Muscle of back (tissue), 11 donors: ENCODE data around the gene SASH3. TPM values are rescaled to one million over a fixed set of nuclear protein-coding genes. Genes with fewer than 3 reads are reported as not detected.

Source experiments
- DNase-seq, 3 donors: peaks; one replicate each; pipeline versions ENCODE4 v3.0.0 to v3.0.0-alpha.2; 2013
- polyA plus RNA-seq, 10 donors: library from polyadenylated mRNA; unstranded; fragments of 120-200 nt; gene quantifications; one replicate each; pipeline ENCODE4 v1.2.1, GENCODE V29; 2013; ENCODE audit not compliant: insufficient read length in 10 of 10

Gene SASH3
- polyA plus RNA-seq, 10 donors: 2.1 to 8.2 (median 2.8) TPM

DNA sequence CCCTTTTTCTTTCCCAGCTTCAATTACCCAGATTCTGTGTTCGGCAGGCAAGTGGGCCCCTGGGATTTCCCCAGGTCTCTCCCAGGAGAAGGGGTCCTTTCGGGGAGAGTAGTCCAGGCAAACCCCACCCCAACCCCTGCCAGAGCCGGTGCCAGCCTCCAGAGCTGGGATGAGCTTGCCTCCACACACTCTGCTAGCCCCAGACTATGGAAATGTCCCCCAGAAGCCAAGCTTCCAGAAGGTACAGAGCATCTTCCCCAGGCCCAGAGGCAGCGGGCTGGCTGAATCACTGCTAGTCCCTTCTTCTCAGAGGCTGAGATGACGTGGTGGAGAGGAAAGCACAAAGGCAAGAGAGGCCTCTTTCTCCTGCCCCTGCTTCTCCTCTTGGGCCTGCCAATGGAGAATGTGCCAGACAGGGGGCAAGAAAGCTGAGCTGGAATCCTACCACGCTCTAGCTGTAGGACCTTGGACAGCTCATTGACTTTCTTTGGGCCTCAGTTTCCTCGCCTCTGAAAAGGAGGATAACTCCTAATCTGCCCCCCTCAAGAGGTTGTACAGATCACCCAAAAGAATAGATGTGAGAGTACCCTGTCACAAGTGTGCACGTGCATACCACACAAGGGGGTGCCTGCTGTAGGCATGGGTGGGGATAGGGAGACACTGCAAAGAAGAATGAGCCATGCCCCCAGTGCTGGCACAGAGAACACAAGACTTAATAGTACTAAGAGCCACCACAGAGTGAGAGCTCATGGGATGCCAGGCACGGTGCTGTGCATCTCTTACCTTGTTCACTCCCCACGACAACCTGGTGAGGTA is 2.1 kb downstream of the SASH3 start:
- DNase-seq: no peak

DNA sequence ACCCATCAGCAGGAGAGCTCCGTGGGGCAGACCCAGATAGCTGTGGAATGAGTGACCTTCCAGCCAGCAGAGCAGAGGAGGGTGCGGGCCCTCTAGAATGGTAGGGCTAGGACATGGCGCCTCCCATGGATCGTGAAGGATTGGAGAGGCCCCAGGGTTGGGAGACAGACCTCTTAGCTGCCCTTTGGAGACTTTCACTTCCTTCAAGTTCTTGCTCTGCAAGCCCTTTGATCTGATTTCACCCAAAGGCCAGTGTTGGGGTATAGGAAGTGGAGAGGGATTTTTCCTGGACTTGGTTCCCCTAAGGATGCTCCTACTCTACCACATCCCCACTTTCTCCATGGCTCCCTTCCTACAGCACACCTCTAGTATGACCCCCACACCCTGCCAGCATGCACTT is 3.0 kb downstream of the SASH3 start:
- no peak for DNase-seq

DNA sequence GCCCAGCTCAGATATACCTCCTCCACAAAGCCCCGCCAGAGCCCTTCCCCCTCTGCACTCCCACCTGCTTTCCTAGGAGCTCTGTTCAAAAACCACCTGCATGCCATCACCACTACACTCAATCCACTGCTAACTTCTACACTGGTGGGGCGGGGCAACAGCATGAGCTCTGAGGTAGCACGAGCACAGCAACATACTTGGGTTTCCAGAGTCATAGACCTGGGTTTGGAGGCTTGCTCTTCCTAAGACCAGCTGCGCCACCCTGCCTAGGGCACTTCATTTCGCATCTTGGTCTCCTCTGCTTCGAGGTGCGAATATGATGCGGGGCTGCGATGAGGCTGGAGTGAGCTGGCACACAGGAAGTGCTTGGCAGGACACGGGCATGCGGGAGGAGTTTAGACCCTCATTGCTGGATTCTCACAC is 3.6 kb downstream of the SASH3 start:
- DNase-seq: no peak

DNA sequence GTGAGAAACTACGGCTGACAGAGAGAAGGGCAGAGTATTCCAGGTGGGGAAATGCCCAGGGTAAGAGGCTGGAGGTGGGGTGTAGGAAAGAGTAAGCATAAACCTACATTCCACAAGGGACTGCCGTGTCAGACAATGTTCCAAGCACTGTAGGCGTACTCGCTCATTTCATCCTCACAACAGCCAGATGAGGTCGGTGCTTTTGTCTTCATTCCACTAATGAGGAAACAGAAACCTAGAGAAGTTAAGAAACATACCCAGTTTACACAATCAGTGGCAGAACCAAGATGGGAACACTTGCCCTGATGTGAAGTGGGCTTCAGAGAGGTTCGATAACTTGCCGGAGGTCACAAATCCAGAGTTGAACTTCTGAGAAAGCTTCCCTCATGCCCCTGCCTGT is 4.6 kb downstream of the SASH3 start:
- DNase-seq: no peak

DNA sequence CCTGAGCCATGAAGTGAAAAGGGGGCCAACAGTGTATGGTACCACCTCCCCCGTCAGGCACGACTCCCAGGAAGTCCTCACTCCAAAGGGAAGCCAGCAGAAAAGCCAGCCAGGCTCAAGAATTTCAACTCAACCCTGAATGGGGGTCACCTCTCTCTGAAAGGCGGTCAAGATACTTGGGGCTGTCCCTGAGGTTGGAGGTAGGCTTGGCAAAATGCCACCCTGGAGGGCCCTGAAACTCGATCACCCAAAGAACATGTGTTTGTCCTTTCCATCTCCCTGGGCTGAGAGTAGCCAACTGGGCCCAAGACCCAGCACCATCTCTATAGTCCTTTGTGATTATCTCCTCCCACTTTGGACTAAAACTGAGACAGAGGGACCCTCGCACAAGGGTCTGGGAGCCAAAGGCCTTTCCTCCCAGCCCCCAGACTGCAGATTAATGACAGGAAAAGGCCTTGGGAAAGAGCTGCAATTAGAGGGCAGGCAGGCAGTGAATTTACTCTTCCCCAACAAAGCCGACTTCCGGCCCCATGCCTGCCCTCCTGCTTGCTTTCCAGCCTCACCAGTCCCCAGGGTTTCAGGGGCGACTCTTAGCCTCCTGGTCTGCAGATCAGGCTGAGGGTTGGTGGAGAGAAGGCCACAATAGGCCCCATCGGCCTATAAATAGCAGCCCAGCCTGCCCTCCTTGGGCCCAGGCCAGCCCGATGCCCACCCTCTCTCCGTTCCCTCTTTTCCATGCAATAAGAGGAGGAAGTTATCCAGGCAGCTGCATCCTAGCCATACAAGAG is 5.6 kb downstream of the SASH3 start:
- DNase-seq: no peak

DNA sequence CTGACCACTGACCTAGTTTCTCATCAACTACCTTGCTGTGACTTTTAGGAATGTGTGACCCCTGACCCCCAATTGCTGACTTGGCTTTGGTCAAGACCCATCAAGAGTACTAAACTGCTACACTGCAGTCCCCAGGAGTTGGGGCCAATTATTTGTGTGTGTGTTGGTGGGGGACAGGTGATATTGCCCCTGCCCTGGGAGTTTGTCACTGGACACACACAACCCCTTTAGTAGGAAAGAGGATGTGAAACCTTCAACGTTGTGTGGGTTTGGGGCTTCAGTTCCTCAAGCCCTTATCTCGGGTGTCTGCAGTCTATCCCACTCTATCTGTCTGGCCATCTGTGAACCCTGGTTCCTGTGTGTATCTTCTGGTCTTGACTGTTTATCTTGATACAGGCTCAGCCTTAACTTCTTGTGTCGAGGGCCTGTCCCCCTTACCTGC is 6.5 kb downstream of the SASH3 start:
- DNase-seq: no peak

DNA sequence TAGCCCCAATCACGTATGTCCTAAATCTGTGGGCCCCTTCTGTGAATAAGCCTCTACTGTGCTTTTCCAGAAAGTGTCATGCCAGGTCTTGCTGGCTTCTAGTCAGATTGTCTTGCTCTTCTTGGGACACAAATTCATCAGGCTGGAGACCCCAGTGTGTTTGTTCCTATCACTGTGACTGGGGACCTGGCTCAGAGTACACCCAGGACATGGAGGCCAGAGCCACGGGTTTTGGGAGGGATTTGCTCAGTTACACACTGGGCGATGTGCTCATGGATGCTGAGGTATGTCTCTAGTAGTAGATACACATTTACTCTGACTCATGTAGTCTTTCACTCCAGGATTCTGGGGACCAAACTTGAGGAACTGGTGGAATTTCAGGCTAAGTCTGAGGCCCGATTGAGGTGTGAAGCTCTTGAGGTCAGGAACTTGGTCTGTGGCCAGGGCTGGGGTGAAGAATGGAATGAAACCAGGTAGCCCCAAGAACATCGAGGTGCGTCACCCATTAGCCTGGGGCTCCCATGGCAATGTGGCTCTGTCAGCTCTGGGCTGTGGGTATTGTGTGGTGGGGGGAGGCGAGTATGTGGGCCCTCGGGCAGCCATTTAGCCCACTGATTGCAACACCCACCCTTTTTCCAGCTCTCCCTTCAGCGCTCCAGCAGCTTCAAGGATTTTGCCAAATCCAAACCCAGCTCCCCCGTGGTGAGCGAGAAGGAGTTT is 7.7 kb downstream of the SASH3 start:
- DNase-seq: no peak

DNA sequence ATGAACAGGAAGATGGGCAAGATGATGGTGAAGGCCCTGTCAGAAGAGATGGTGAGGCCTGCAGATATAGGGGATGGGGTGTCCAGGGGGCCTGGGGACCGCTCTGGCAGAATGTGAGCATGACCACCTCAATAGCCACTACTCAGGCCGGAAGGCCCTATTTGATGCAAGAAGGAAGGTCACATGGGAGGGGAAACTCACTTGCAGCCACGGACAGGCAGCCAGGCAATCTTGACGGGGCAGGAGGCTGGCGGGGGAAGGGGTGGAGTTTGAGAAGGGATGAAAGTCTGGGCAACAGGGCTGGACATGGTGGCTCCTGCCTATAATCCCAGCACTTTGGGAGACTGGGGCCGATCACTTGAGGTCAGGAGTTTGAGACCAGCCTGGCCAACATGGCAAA is 8.8 kb downstream of the SASH3 start:
- DNase-seq: no peak

DNA sequence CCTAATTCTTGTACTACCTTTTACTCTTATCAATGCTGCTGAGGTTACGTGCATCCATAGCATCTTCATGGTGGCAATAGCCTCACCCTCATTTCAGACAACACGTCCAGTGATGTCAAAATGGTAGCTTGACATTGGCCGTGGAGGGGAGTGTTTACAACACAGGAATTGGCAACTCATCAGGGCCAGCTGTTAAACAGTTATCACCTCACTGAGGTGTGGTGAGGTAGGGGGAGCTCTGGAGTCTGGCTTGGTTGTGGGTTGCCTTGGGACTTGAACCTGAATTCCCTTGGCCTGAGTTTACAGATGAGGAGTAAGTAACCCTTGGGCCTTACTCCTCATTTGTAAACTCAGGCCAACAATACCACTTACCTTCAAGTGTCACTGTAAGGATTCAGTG is 10.4 kb downstream of the SASH3 start:
- no peak for DNase-seq

DNA sequence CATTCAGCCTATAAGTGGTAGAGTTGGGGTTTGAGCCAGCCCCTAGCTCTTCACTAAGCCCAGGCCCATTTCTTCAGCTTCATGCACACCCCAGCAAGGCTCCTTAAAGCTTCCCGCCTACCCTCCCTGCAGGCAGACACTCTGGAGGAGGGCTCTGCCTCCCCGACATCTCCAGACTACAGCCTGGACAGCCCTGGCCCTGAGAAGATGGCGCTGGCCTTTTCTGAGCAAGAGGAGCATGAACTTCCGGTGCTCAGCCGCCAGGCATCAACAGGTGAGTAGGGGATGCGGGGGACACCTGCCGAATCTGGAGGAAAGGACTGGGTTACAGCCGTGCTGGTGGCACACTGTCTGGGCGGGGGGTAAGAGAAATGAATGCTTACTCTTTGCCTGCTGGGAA is 11.1 kb downstream of the SASH3 start:
- DNase-seq: no peak

DNA sequence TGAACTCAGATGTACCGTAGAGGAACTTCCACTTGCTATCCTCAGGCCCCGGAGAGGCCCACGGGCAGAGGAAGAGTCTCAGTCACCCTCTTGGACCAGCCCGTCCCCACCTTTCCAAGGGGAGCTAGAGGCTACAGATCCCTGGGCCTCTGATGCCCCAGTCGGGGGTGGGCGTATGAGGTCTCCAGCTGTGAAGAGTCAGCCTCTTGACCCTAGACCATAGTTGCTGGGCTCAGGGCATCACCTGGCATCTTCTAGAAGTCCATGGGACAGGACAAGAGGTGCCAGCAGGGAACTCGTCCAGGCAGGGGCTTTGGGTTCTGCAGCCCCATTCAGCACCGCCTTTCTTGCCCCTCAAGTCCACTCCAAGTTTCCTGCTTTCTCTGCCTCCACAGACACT is 11.6 kb downstream of the SASH3 start:
- DNase-seq: no peak

DNA sequence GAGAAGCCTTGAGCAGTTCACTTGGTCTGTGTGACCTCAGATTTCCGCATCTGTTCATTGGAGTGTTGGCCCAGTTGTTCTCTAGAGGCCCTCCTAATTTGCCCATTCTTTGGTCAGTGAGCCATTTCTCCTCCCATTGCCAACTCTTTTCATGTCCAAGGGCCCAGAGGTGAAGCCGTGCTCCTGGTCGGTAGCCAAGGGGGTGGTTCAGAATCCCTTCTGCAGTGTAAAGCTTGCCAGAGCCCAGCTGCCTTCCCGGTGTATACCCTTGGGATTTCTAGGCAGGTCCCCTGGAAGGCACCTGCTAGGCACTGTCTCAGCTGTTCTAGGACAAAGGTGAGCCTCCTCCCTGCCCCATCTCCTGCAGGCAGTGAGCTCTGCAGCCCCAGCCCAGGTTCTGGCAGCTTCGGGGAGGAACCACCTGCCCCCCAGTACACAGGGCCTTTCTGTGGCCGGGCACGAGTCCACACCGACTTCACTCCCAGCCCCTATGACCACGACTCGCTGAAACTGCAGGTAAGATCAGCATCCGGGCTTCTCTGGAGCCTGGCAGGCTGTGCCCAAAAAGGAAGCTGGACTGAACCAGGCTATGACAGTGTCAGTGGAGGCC is 12.3 kb downstream of the SASH3 start:
- no peak for DNase-seq

DNA sequence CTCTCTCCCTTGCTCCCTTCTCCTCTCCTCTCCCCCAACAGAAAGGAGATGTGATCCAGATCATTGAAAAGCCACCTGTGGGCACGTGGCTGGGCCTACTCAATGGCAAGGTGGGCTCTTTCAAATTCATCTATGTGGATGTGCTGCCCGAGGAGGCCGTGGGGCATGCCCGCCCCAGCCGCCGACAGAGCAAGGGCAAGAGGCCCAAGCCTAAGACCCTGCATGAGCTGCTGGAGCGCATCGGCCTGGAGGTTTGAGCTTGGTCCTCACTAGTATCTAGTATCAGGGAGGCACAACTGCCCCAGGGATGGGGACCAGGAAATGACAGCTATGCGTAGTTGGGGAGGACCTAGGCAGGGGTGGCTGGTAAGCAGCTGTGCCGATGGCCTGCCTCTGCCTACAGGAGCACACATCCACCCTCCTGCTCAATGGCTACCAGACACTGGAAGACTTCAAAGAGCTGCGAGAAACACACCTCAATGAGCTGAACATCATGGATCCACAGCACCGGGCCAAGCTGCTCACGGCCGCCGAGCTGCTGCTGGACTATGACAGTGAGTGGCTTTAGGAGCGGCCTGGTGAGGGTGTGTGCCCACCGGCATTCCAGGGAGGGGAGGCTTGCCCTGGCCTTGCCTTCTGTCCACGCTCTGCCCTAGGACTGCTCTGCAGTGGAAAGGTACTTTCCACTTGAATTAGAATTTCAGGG is 13.0 kb downstream of the SASH3 start:
- no peak for DNase-seq

DNA sequence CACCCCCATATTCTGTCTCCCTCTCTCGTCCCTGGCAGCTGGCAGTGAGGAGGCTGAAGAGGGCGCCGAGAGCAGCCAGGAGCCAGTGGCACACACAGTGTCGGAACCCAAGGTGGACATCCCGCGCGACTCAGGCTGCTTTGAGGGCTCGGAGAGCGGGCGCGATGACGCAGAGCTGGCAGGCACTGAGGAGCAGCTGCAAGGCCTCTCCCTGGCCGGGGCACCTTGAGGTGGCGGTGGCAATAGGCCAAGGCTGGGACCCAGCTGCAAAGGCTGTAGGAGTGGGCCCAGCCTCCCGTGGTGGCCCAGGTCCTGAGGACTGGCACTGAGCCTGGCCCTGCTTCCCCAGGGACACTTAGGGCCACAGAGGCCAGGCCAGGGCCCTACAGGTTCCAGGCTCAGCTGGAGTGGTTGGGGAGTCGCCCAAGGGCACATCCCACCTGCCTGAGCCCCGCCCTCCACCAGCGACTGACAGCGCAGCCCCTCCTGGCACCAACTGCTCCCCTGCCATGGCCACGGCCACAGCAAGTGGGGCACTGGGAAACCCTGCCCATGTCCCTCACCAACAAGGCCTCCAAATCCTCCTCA is 13.9 kb downstream of the SASH3 start:
- no peak for DNase-seq

DNA sequence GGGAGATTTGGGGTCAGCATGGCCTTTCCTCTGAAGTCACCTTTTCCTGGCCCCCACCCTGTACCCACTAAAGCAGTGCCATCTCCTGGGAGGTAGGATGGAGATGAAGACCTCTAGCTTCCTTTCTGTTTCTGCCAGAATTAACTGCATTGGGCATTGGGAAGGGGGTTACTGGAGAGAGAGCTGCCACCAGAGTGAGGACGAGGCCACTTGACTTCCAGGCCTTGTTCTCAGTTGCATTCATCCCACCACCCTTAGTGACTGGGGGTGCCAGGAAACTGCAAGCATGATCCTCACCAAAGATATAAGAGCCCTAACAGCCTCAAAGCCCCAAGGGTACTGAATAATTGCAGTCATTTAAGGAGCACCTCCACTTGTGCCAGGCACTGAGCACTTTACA is 15.8 kb downstream of the SASH3 start:
- no peak for DNase-seq

DNA sequence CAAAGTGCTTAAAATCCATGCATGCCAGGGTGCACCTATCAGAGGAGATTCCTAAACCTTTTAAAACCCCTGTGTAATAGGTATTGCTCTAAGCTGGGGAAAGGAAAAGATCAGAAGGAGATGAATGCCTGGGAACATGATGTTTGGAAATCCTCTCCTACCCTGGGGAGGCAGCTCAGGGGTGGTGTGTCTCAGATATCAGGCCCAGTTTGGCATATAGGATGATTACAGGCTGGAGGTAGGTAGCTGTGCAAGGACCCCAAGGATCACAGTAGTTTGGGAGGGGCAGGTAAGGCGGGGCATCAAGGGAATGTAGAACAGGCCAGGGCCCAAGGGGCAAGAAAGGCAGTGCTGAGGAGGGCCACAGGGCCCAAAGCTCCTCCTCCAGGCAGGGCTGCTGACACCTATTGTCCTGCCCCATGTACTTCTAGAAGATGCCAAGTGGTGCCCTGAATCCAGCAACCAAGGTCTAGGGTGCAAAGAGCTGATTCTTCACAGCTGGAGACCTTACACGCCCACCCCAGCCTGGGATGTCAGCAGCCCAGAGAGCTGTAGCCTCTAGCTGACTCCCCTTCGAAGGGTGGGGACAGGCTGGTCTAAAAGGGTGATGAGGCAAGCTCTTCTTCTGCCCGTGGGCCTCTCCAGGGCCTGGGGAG is 17.6 kb downstream of the SASH3 start:
- no peak for DNase-seq

DNA sequence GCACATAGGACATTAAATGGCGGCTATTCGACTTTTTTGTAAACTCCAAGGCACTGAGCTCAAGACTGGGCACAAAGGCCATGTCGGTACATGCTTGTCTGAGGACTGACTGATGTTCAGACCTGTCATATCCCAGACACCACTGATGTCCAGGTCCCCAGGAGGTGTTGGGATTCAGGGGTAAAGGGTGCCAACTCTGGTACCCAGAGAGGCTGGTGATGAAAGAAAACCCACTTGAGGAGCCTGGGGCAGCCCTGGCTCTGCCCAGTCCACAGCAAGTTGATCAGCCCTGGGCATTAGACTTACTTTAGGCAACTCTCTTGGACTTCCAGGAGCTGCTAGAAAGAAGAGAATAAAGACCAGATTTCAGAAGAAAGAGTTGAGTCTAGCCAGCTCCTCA is 18.7 kb downstream of the SASH3 start:
- no peak for DNase-seq

DNA sequence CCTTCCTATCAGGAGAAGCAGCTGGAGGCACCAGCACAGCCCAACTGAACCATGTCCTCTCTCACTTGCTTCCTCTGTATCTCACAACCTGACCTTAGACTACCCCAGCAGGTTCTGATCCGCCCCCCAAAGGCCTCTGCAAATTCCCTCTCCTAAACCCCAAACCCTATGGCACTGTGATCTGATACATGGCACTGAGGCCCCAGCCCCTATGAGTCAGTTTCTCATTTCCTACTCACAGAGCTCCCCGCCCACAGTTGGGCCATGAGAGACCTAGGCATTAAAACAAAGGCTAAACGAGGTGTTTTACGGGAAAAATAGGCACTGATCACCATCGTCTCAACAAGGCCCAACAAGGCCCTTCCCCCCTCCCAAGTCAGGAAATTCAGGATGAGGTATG is 19.1 kb downstream of the SASH3 start:
- DNase-seq: no peak

DNA sequence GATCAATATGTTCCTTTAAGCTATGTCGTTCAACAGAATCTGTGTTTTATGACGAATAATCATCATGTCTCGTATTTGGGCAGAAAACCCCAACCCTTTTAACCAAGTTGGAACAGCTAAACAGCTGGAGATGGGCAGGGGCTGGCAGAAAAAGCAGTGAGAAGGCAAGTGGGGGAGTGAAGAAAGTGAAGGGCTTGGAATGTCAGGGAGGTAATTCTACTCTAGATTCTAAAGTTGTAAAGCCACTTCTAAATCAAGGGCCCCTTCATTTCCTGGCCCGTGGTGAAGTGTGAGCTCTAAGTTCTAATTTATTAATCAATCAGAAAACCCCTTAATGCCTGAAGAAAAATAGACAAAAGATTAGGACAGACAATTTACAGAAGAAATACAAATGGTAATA is 20.4 kb downstream of the SASH3 start:
- no peak for DNase-seq

DNA sequence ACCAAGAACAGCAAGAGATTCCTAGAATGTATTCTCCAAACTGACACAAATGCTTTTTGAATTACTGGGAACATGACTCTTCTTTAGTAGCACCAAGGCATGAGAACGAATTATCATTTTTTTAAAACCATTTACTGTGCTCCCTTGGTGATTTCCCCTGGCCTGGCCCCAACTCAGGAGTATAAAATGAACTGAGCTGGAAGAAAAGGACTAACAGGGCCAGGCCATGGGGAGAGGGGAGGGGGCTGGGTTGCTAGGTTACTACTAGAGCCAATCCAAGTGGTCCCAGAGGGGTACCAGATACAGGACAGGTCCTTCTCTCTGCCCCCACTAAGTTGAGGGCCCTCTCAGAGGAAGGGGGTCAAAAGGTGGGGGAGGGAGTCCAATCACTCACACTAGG is 23.1 kb downstream of the SASH3 start:
- peak in 2 of 3 donors; percentile 30 to 52 for DNase-seq

DNA sequence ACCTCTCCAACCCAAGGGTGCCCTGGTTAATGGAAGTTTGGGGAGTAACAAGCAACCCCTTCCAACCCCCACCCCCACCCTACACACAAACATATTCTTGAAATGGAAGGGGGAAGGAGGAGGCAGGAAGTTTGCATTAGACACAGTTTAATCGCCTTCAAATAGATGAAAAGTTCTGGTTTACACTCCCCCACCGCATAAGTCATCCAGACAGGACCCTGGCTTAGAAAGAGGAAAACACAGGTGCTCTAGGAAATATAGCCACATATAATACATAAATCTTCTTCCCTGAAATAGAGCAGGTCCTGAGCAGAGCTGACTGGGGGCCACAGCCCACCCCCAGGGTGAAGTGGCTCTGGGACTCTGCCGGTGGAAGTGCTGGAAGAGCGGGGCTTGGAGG is 25.1 kb downstream of the SASH3 start:
- no peak for DNase-seq
